GOT3 (cell line): ENCODE measurements around the gene ZNF606.
A peak's percentile ranks its signal among the peaks of the same experiment; 100 is the strongest.
"Not testable (repeated sequence)": the region's sequence is repeated elsewhere in the genome, so short reads cannot be mapped to it uniquely, and the experiment has no call there.

Experiments
- DNase-seq: peaks from one replicate; lab custom pipeline; 2025; ENCODE audit warnings: mixed read lengths; lab: John Stamatoyannopoulos, UW

Gene ZNF606

GRCh38 chr19:58009666-58010301 is 7.2 kb upstream of the ZNF606 start:
- no peak for DNase-seq

DNA sequence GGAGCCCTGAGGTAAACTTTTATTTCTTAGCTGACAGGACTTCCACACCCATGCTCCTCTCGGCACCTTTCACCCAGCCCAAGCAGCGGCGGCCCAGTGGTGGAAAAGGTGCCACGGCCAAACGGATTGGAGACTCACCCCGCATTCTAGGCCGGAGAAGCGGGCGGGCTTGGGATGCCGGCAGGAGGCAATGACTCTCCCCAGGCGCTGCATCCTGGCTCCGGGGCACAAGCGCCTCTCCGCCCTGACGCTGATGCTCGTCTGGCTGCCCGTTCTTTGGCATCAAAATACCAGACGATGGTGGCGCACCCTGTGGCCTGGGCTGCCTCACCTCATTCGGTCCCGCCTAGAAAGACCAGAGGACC is 6.7 kb upstream of the ZNF606 start:
- DNase-seq = no peak

GRCh38 chr19:58008877-58009276 is 6.3 kb upstream of the ZNF606 start:
- DNase-seq = not testable (repeated sequence)

DNA sequence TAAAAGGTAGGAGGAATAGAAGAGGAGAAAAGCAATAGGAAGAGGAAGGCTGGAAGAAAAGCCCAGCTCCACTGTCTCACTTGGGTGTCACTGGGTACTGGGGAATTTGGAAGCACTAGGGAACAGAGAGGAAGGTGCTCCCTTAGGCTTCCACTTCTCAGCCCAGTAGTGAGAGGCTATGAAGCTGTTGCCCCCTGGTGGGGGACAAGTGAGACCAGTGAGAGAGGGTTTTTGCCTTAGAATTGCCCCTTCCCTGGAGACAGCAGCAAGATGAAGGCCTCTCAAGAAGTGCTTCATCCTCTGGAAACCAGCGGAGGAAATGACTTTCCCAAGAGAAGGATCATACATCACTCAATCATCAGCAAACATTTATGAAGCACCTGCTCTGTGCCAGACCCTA is 4.7 kb upstream of the ZNF606 start:
- DNase-seq = no peak

- no peak for DNase-seq
Measured at GRCh38 chr19:58003174-58003828, 681 bp upstream of the ZNF606 start.

GRCh38 chr19:58001895-58002369 is 688 bp downstream of the ZNF606 start:
- DNase-seq = no peak

GRCh38 chr19:58000677-58001076 is 1.9 kb downstream of the ZNF606 start:
- no peak for DNase-seq

- DNase-seq = no peak
Measured at GRCh38 chr19:57992841-57993240, 9.8 kb downstream of the ZNF606 start.

DNA sequence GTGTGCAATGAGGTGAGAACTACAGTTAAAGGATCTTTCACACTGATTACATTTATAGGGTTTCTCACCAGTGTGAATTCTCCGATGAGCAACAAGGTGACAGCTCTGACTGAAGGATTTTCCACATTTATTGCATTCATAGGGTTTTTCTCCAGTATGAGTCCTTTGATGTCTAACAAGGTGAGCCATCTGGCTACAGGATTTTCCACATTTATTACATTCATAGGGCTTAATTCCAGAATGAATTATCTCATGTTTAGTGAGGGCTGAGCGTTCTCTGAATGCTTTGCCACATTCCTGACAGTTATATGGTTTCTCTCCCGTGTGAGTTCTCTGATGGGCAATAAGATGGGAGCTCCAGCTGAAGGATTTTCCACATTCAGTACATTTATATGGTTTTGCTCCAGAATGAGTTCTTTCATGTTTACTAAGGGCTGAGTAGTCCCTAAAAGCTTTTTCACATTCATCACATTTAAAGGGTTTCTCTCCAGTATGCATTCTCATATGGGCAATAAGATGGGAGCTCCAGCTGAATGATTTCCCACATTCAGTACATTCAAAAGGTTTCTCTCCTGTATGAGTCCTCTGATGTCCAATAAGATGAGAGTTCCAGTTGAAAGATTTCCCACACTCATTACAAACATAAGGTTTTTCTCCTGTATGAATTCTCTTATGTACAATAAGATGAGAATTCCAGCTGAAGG is 23.9 kb downstream of the ZNF606 start:
- DNase-seq = no peak

- no peak for DNase-seq
Measured at GRCh38 chr19:57974434-57974833, 28.2 kb downstream of the ZNF606 start, which contains the start of gene C19orf18. C19orf18 (minus strand) TSS chr19:57974534; CDS start chr19:57974432, 102 bp downstream.

- DNase-seq = no peak
Measured at GRCh38 chr19:57964761-57965160, 37.9 kb downstream of the ZNF606 start.

DNA sequence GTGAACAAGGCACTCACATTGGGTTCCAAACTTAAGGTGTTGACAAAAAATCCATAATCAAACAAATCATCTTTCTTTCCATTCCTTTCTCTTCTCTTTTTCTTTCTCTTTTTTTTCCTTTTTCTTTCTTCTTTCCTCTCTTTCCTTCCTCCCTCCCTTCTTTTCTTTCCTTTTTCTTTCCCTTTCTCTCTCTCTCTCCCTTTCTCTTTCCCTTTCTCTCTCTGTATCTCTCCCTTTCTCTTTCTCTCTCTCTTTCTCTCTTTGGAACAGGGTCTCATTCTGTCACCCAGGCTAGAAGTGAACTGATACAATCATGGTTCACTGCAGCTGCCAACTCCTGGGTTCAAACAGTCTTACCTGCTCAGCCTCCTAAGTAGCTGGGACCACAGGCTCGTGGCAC is 40.8 kb downstream of the ZNF606 start:
- DNase-seq = no peak

- DNase-seq = no peak
Measured at GRCh38 chr19:57954996-57955395, 47.6 kb downstream of the ZNF606 start.

DNA sequence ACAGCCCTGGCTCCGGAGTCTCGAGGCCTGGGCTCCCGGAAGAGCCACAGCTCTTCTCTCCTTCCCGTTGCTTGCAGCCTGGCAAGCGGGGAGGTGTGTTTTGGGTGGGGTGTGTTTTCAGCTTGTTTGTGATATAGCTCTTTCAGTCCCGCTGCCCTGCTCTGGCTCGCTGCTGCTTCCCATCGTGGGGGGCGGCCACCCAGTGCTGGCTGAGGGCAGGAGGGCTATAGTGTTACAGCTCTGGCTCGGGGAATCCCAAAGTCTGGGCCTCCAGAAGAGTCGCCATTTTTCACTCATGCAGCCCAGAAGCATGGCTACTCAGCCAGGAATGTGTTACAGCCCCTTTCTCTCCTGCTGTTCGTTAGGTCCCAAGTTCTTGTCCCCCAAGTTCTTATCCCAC is 52.9 kb downstream of the ZNF606 start:
- no peak for DNase-seq

- DNase-seq = no peak
Measured at GRCh38 chr19:57949296-57949695, 53.3 kb downstream of the ZNF606 start.

DNA sequence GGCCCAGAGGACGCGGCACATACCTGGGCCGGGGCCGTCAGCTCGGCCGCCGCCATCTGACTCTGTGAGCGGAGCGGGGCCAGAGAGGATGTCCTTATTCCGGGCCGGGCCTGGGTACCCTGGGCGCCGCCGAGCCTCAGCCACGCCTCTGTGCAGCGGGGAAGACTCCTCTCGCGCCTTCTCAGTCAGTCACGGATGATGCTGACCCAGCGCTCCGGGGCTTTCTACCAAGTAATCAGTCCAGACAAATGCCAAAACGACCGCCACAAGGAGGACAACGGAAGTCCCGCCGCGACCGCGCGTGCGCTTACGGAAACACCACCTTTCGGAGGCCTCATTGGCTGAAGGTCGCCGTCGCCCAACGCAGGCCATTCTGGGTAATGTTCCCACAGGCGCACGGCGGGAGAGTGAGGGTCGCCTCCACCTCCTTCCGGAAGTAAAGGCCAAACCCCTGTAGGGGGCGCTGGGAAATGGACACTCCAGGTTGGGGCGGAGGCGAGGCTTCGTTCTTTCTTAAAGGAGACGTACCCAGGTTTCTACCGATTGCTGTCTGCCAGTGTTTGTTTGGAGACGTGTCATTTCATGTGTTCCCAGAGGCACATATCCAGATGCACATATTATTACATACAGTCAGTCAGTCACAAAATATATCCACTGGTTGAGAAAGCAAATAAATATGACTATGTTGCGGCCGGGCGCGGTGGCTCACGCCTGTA is 55.0 kb downstream of the ZNF606 start, which contains the start of gene ZNF256:
ZNF256 (minus strand) TSS at position 288 of the 716 bp plus-strand sequence; CDS start at position 56, 232 bp downstream.
- DNase-seq = peak; percentile 77

DNA sequence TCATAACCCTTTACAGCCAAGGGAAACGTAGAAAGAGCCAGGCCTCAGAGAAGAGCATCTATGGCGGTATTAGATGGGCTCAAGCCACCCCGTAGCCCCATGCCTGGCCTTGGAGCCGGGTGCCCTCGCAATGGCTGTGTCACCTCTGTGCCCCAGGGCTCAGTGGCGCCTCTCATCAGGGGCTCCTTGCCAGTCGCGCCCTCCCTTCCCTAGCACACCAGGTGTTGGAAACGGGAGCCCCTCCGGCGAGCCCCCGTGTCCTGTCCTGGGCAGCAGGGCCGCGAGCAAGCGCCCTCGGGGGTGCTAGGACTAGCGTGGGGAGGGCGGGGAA is 55.6 kb downstream of the ZNF606 start:
- no peak for DNase-seq

DNA sequence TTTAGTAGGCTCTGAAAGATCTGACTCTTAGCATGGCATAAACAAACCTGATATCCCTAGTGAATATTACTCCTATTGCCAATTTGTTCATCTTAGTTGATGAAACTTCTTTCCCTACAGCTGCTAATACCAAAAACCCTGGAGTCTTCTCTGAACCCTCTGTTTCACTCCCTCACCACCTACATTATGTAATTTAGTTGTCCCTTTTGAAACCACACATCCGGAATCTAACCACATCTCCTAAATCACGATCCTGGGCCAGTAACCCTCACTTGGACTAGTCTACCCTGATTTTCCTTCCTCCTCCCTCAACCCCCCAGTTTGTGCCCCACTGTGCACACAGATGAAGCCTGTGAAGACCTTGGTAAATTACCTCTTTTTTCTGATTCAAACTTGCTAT is 56.3 kb downstream of the ZNF606 start:
- DNase-seq = no peak

GRCh38 chr19:57941593-57941992 is 61.0 kb downstream of the ZNF606 start:
- DNase-seq = no peak

GRCh38 chr19:57935731-57936130 is 66.9 kb downstream of the ZNF606 start:
- DNase-seq = no peak

GRCh38 chr19:57934820-57935665 is 67.6 kb downstream of the ZNF606 start, which contains the start of gene ZNF418:
ZNF418 (minus strand) TSS chr19:57935402; CDS start chr19:57933822, 1,580 bp downstream.
- DNase-seq = no peak
